Loucy (cell line): ENCODE data around the gene PDE9A.

Source experiments
- H2AFZ ChIP-seq: fragments of 200-600 bp; sonication (generic); 2 replicates; pipeline ENCODE4 v1.6.0; 2016; ENCODE audit warnings: antibody characterized with exemption, mild to moderate bottlenecking, low read length, moderate library complexity
- H3F3A ChIP-seq: fragments of 200-600 bp; 2 replicates; pipeline ENCODE4 v1.6.0; 2016; ENCODE audit warnings: antibody characterized with exemption, low read depth, mild to moderate bottlenecking
- H3K27me3 ChIP-seq: fragments of 200-600 bp; sonication (generic); 2 replicates; pipeline ENCODE4 v1.6.1; 2014; ENCODE audit warnings: low read length, mild to moderate bottlenecking; ENCODE audit not compliant: insufficient read depth, poor library complexity, severe bottlenecking
- H3K36me3 ChIP-seq: fragments of 200-600 bp; sonication (generic); 2 replicates; pipeline ENCODE4 v1.6.1; 2016; ENCODE audit warnings: low read length; ENCODE audit not compliant: insufficient read depth
- H3K4me1 ChIP-seq: fragments of 200-600 bp; sonication (generic); 2 replicates; pipeline ENCODE4 v1.5.1; 2014; ENCODE audit warnings: low read length, mild to moderate bottlenecking; ENCODE audit not compliant: insufficient read depth, poor library complexity, severe bottlenecking
- H3K4me2 ChIP-seq: fragments of 200-600 bp; sonication (generic); 2 replicates; pipeline ENCODE4 v1.6.0; 2014; ENCODE audit warnings: antibody characterized with exemption, low read length, low read depth, mild to moderate bottlenecking; ENCODE audit not compliant: poor library complexity, severe bottlenecking
- H3K4me3 ChIP-seq: fragments of 200-600 bp; sonication (generic); 2 replicates; pipeline ENCODE4 v1.5.1; 2014; ENCODE audit warnings: low read length, mild to moderate bottlenecking, mixed read lengths; ENCODE audit not compliant: poor library complexity, severe bottlenecking
- H3K79me2 ChIP-seq: fragments of 200-600 bp; sonication (generic); 2 replicates; pipeline ENCODE4 v1.6.1; 2014; ENCODE audit warnings: low read length; ENCODE audit not compliant: insufficient read depth
- H3K9ac ChIP-seq: fragments of 200-600 bp; sonication (generic); 2 replicates; pipeline ENCODE4 v1.6.0; 2014; ENCODE audit warnings: mild to moderate bottlenecking, low read depth, low read length, moderate library complexity; ENCODE audit not compliant: poor library complexity, severe bottlenecking
- H3K9me2 ChIP-seq: fragments of 200-600 bp; sonication (generic); replicated peaks from 2 replicates; pipeline ENCODE4 v1.6.1; 2016; ENCODE audit warnings: low read depth, low read length, mixed read lengths
- H3K9me3 ChIP-seq: fragments of 200-600 bp; sonication (generic); 2 replicates; pipeline ENCODE4 v1.6.1; 2014; ENCODE audit warnings: mild to moderate bottlenecking, antibody characterized with exemption, low read length, low read depth; ENCODE audit not compliant: insufficient read depth
- H4K20me1 ChIP-seq: fragments of 200-600 bp; sonication (generic); 2 replicates; pipeline ENCODE4 v1.6.0; 2014; ENCODE audit warnings: antibody characterized with exemption, low read length, mild to moderate bottlenecking; ENCODE audit not compliant: insufficient read depth, poor library complexity, severe bottlenecking
- CTCF ChIP-seq: fragments of 200-600 bp; sonication (generic); conservative IDR thresholded peaks from 2 replicates; pipeline ENCODE4 v1.5.1; 2014; ENCODE audit warnings: mild to moderate bottlenecking, antibody characterized with exemption, low read length
- EZH2phosphoT487 ChIP-seq: fragments of 200-600 bp; IDR thresholded peaks from 2 replicates; pipeline ENCODE4 v1.6.1; 2018; ENCODE audit warnings: antibody characterized with exemption, mild to moderate bottlenecking, moderate library complexity, borderline replicate concordance

PDE9A gene

GRCh38 chr21:42639646-42640152, 13.7 kb upstream of the PDE9A start:
- Histone ChIP-seq H3K36me3 (no peaks in the 10 kb centered on the region), H3K4me3 (no peak overlapping the region), H3K79me2 (no peaks in the 10 kb centered on the region), H3K4me1 (no peaks in the 10 kb centered on the region), H3K9me2 (no peaks in the 10 kb centered on the region), H3K27me3 (no peaks in the 10 kb centered on the region), H3K9ac (no peak overlapping the region), H3K9me3 (no peaks in the 10 kb centered on the region), H3F3A (no peaks in the 10 kb centered on the region), H4K20me1 (no peaks in the 10 kb centered on the region), H2AFZ (no peak overlapping the region), H3K4me2 (no peak overlapping the region)
- TF ChIP-seq EZH2phosphoT487 (no peak), CTCF (no peak)

GRCh38 chr21:42640486-42640885, 12.9 kb upstream of the PDE9A start:
- Histone ChIP-seq H3K4me1 (no peaks in the 10 kb centered on the region), H4K20me1 (no peaks in the 10 kb centered on the region), H3F3A (no peaks in the 10 kb centered on the region), H3K9me2 (no peaks in the 10 kb centered on the region), H3K79me2 (no peaks in the 10 kb centered on the region), H3K9me3 (no peaks in the 10 kb centered on the region), H3K36me3 (no peaks in the 10 kb centered on the region), H2AFZ (no peak overlapping the region), H3K27me3 (no peaks in the 10 kb centered on the region), H3K4me3 (no peak overlapping the region), H3K9ac (no peak overlapping the region), H3K4me2 (no peak overlapping the region)
- TF ChIP-seq CTCF (no peak), EZH2phosphoT487 (no peak)

GRCh38 chr21:42641311-42642218, 11.9 kb upstream of the PDE9A start:
- TF ChIP-seq EZH2phosphoT487 (no peak), CTCF (no peak)
- H3K79me2 ChIP-seq: no peaks in the 10 kb centered on the region
- no peaks in the 10 kb centered on the region for H3F3A ChIP-seq
- H3K4me1 ChIP-seq: no peaks in the 10 kb centered on the region
- H3K9me2 ChIP-seq: no peaks in the 10 kb centered on the region
- H4K20me1 ChIP-seq: no peaks in the 10 kb centered on the region
- no peaks in the 10 kb centered on the region for H3K9me3 ChIP-seq
- no peaks in the 10 kb centered on the region for H3K27me3 ChIP-seq
- no peak overlapping the region for H3K9ac ChIP-seq
- H3K36me3 ChIP-seq: no peaks in the 10 kb centered on the region
- H3K4me3 ChIP-seq: no peak overlapping the region
- no peak overlapping the region for H2AFZ ChIP-seq
- H3K4me2 ChIP-seq: no peak overlapping the region
